Measurements from ENCODE around the gene ESPNL.

ESPNL gene

DNA sequence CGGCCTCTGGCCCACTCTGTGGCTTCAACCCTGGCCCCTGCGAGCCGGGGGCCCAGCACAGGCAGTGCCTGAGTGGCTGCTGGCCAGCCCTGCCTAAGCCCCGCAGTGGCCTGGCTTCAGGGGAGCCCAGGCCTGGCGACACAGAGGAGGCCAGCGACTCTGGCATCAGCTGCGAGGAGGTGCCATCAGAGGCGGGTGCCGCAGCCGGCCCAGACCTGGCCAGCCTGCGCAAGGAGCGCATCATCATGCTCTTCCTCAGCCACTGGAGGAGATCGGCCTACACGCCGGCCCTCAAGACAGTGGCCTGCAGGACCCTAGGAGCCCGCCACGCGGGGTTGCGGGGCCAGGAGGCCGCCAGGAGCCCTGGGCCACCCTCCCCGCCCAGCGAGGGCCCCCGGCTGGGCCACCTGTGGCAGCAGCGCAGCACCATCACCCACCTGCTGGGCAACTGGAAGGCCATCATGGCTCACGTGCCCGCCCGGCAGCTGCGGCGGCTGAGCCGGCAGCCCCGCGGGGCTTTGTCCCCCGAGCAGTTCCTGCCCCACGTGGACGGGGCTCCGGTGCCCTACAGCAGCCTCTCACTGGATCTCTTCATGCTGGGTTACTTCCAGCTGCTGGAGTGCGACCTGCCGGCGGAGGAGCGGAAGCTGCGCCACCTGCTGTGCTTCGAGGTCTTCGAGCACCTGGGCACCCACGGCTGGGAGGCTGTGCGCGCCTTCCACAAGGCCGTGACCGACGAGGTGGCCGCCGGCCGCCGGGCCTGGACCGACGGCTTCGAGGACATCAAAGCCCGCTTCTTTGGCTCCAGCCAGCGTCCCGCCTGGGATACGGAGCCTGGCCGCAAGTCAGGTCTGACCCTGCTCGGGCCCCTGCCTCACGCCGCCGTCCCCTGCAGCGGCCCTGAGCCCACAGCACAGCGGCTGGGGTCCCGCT lies 30.8 kb downstream of the ESPNL start:
- DNase-seq, result no peak

DNA sequence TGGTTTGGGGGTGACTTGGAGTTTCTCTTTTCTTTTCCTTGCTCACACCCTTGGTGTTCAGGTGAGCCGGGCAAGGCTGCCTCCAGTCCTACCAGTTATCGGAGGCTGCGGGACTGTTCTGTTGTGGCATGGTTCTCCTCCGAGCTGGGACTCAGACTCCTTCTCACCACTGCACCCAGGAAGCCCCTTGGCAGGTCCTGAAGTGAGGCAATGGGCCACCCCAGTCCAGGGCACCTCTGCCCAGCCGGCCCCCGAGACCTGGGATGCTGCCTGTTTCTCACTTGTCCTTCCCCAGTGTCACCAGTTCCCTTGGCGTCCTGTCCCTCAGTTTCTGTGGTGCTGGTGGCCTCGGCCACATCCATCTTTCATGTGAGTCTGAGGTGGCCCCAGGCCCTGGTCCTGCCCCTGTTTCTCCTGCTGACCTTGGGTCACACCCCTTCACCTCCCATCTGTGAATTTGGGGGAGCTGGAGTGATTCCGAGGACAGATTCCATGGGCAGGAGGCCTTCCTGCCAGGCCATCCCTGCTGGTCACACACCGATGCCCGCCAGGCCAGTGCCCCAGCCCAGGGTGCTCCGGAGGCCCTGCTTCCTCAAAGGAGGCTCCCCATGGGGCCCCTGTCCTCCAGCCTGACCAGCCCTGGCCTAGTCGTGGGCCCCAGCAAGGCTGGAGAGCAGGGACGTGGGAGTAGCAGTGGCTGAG lies 31.8 kb downstream of the ESPNL start:
- DNase-seq, result no peak

DNA sequence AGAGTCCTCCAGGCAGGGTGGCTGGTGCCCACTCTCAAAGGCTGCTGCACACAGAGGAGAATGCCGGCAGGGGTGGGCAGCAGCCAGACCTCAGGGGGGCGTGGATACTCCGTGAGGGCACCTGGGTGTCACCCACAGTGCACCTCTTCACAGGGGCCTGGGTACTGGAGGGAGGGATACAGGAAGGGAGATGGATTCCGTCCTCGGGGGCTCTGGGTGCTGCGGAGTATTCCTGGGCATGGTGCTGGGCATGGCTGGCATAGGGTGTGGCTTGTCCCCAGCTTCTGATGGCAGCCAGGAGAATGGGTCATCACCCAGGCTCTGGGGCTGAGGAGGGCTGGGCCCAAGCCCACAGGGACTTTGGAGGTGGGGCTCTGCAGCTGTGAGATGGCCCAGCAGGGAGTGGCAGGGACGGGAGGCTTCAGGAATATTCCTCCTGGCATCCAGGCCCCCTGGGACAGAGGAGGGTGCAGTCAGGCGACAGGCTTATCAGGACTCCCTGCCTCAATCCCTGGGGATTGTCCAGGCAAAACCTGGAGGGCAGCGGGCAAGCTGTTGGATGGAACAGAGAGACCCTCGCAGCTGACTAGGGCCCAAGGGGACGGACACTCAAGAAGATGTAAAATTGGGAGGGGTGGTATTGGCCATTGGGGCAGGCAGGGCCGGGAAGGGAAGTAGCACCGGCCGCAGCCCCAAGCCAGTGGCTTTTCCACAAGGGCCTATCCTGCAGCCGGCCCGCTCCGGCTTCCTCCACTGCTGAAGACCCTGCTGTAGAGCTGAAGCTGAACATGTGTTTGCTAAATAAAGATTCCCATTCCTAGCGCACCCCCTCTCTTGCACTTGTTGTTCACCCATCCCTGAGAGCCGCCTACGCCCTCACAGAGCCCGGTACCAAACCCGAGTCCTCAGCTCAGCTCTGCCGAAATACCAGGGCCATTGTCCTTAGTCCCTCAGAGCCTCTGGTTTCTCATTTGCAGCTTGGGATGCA lies 32.6 kb downstream of the ESPNL start:
- DNase-seq, result no peak

DNA sequence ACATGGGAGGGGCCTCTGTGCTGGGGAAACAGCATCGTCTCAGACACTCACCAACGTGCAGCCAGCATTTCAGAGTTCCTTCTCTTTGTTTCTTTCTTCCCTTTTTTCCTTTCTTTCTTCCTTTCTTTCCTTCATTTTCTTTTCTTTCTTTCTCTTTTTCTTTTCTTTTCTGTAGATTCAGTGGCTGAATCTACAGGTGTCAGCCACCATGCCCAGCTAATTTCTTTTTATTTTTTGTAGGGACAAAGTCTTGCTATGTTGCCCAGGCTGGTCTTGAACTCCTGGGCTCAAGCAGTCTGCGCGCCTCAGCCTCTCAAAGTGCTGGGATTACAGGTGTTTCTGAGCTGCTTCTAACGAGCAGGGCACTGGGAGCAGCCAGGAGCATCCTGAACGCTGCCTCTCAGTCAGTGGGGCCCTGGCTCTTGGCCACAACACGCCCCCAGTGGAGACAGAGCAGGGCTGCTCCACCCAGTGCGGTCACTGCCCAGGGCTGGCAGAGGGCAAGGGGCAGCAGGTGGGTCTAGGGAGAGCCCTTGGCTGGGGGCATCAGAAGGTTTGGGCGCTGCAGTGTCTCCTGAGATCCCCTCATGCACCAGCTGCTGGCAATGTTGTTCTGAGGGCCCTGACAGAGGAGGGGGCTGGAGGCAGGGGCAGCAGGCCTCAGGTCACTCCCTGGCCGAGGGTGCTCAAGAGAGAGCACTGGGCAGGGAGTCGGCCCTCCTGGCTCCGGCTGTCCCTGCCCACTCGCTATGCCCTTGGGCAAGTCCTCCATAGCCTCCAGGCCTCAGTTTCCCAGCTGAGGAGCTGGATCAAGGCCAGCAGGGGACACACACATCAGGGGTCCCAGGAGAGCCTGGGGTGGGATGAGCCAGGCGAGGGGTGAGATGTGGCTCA lies 33.6 kb downstream of the ESPNL start:
- DNase-seq, result no peak

DNA sequence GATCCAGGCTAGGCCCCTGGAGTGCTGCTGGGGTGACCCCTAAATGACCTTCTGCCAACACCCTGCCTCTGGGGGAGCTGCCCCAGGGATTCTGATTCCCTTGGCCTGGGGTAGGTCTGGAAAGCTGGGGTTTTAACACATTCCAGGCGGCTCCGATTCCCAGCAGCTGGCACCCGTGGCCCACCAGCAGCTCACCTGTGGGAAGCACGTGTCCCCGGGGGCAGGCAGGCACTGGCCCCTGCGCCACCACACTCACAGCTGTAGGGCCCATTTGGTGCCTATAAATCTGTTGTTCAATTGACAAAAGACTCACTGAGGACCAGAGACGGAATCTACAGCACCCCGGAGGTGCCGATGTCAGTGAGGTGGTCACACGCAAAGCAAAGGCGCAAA lies 34.2 kb downstream of the ESPNL start:
- DNase-seq, result no peak

DNA sequence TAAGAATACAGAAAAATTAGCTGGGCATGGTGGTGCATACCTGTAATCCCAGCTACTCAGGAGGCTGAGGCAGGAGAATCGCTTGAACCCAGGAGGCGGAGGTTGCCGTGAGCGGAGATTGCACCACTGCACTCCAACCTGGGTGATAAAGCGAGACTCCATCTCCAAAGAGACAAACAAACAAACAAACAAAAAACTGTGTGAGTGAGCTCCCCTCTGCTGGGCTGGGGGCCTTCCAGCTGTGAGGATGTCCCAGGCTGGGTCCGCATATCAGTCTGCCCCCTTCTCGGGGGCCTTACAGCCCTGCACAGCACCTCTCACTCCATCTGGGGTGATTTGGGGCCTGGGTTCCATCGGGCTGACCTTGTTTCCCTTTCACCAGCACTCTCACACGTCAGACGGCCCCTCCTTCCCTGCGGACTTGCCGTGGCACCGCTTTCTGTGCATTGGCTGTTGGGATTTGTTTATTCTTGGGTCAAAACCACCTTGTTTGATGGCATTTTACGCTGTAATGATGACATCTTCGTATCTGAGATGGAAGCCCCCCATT lies 35.5 kb downstream of the ESPNL start:
- no peak for DNase-seq

DNA sequence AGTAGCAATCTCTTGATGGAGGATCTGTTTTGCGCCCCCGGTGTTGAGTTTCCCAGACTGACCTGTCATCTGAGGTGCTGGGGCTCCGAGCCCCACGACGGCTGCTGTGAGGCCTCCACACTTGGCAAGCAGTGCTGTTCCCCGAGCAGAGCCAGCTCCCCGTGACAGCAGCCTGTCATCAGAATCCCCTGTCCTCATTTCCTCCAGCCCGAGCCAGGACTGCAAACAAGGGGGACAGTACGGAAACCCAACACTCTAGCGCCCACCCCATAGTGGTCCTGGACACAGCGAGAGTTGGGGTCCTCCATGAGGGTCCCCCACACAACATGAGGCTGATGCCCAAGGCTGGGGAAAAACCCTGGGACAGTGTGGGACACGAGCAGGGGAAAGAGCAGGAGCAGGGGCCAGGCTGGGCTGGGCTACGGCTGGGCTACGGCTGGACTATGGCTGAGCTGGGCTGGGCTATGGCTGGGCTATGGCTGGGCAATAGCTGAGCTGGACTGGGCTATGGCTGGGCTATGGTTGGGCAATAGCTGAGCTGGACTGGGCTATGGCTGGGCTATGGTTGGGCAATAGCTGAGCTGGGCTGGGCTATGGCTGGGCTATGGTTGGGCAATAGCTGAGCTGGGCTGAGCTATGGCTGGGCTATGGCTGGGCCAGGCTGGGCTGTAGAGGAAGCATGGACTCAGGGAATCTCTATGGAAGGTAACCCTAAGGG lies 36.8 kb downstream of the ESPNL start:
- no peak for DNase-seq

DNA sequence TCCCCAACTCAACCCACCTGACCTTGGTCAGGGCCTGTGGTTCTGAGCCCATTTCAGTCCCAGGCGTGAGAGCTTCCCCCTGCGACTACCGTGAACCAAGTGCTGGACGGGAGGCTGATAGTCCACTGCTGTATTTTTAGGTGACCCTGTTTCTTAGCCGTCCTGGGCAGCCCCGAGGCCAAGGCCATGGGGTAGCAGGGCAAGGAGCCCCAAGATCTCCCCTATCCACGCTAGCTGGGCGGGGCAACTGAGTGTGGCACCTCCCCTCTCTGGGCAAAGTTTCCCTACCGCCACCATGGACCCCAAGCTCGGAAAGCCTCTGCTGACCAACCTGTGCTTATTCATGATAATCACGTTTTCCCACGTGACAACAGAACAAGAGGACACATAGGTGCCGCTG lies 37.7 kb downstream of the ESPNL start:
- DNase-seq, result no peak

DNA sequence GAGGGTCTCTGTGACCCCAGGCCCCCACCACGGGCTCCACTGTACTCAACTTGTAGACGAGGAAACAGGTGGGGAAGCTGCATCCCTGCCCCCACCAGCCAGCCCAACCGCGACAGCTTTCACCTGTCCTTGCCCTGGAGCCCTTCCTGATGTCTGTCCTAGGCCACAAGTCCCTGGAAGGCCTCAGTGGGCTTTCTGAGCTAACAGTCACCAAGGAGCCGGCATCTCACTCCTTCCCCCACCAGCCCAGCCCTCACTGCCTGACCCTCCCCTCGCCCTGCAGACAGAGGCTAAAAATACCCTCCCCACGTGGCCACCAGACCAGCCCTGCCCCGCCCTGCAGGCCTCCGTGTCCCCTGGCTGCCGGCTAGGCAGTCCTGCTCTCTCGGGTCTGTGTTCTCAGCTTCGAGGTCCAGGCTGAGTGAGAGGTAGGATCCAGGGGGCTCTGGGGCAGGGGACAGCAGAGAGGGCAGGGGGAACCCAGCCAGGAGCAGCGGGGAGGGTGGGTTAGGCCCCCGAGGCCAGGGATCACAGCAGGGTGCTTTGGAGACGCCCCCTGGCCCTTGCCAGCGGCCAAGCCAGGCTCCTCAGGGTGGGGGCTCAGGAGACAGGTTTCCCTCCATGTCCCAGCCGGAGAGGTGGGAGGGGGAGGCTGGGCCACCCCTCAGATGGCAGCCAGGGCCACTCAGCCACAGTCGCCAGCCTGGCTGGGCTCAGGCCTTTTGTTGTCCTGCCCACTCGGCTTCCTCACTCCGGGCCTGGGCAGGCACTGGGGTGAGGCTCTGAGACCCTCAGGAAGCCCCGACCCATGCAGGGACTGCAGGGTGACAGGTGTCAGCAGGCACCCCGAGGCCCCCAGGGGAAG lies 38.4 kb downstream of the ESPNL start, which contains the start of gene KLHL30:
KLHL30 (plus strand) TSS at position 338 of the 865 bp plus-strand sequence. CDS start 2,087 bp downstream, outside the sequence.
- no peak for DNase-seq

DNA sequence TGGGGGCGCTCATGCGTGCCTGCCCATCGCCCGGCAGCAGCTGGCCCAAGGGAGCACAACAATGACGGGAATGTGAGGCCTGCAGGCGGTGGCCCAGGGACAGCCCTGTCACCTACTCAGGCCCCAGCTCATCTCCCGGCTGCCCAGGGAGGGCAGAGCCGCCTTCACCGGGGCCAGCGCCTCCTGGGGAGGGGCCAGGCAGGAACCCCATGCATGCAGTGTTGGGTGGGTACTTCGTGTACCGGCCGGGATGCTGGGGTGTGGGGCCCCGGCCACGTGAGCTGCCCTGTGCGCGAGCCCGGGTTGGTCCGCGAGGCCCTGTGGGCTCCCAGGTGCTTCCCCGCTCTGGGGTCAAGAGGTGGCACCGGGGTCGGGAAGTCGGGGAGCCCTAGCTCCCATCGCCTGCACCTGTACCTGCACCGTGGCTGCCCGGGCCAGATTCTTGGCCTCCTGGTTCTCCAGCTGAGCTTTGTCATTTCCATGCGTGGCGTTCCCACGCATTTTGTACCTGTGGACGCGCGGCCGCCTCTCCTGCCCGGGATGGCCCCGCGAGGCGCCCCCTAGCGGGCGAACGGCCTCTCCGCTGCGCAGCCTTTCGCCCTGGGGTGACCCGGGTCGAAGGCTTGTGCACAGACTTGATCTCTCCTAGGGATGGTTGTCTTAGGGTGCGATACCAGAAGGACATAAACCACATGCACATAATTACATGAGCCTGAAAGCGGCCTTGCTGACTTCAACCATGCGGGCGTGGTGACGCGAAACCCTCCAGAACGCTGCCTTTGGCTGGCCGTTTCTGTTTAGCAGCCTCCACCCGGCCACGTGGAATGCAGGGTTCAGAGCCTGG lies 39.3 kb downstream of the ESPNL start:
- no peak for DNase-seq

DNA sequence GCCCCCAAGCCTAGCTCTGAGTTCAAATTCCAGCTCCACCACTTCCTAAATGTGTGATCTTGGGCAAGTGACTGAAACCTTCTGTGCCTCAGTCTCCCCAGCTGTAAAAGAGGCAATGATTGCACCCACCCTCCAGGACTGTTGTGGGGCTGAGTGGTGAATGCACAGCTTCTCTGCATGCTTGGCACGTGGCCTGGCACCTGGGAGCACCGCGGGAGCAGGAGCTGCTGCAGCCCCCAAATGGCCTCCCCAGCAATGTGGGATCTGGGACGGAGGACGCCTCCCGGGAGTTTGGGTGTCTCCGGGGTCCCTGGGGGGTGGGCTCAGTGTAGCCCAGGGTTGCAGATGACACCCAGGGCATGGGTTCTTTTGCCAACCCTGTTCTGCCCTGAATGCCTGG lies 39.9 kb downstream of the ESPNL start:
- no peak for DNase-seq

DNA sequence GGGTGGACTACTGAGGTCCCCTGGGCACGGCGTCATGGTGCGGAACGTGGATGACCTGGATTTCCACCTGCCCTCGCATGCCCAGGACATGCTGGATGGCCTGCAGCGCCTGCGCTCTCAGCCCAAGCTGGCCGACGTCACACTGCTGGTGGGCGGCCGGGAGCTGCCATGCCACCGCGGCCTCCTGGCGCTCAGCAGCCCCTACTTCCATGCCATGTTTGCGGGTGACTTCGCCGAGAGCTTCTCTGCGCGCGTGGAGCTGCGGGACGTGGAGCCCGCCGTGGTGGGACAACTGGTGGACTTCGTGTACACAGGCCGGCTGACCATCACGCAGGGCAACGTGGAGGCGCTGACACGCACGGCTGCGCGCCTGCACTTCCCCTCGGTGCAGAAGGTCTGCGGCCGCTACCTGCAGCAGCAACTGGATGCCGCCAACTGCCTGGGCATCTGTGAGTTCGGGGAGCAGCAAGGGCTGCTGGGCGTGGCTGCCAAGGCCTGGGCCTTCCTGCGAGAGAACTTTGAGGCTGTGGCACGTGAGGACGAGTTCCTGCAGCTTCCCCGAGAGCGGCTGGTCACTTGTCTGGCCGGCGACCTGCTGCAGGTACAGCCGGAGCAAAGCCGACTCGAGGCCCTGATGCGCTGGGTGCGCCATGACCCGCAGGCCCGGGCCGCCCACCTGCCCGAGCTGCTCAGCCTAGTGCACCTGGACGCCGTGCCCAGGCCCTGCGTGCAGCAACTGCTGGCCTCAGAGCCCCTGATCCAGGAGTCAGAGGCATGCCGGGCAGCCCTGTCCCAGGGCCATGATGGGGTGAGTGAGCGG lies 40.8 kb downstream of the ESPNL start:
- no peak for DNase-seq

DNA sequence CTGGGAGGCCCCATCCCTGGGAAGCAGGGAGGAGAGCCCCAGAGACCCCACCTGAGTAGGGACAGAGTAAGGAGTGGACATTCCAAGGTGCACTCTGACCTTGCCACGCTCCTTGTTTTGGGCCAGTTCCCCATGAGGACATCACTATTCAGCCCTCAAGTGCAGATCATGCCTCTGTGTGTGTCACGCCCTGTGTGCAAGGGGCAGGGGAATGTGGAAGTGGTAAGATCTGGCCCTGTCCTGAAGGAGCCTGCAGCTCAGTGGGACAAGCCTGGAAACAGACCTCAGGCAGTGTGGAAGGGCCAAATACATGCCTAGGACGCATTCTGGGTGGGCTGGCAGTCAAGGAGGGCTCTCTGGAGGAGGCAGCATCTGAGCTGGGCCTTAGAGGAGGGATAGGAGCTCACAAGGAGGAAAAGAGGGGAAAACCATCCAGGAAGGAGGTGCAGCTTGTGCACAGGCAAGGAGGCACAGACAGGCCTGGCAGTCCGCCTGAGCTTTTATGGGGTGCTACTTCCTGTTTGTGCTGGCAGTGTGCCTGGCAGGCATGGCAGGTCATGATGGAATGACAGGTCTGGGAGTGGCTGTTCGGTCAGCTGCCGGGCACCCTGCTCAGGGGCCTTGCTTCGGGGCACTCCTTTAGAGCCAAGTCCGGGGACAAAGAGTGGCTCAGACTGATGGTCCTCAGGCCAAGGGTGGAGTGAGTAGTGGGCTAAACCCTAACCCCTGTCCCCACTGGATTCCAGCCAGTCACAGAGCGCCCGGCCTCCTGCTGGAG lies 41.6 kb downstream of the ESPNL start:
- no peak for DNase-seq

DNA sequence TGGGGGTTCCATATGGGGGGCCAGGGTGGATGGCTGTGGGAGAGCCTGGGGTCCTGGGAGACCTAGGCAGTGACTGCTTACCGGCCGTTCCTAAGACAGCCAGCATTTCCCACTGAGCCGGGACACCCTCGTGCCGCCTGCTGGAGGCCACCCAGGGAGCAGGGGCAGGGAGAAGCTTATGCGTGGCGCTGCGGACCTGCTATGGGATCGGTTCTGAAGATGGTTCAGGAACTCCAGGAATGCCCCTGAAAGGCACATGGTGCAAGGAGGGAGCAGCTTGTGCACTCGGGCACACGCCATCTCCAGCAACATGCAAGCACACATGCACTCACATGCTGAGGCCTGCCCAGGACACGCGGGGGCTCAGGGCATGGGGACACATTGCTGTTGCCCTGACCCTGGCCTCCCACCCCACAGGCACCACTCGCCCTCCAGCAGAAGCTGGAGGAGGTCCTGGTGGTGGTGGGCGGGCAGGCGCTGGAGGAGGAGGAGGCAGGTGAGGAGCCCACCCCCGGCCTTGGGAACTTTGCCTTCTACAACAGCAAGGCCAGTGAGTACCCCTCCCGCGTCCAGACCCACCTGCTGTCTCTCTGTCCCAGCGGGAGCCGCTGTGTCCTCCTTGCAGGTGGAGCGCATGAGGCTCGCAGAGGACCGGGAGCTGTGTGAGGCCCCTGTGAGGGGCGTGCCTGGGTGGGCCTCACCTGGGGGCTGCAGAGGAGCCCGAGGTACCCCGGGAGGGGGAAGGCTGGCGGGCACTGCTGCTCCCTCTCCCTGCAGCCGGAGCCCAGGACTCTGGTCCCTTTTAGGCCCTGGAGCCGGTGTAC lies 42.5 kb downstream of the ESPNL start:
- DNase-seq, result no peak

DNA sequence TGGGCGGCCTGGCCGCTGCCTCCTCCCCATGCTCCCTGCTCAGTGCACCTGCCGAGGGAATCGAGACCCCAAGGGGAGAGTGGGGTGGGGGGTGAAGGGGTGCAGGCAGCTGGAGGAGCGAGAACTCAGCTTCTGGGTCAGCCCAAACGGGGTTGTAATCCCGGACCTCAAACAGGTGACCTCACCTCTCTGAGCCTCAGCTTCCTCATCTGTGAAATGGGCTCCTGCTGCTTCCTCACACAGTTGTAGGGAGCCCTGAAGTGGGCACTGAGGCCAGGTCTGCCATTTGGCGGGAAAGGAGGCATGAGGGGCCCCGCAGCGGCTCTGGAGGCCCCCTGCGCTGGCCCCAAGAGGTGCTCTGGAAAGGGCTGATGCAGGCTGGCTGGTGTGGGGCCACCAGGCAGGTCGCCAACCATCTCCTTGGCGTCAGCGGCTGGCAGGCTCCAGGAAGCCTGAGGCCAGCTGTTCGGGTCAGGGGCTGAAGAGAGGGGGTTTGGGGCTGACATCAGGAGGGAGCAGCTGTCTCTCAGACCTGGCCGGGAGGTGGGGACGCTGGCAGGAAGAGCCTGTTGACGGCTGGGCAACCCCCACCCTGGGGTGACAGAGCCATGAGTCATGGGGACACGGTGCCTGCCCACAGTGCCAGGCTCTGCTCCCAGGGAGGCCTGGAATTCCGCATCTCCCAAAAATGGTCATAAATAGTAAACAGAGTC lies 43.3 kb downstream of the ESPNL start:
- no peak for DNase-seq
